Type B pancreatic cell (in vitro differentiated cells): Measurements from ENCODE around the gene MTMR2. TPM values are rescaled to one million over a fixed set of nuclear protein-coding genes. Genes with fewer than 3 reads are reported as not detected.
"Not testable (repeated sequence)": the region's sequence is repeated elsewhere in the genome, so short reads cannot be mapped to it uniquely, and the experiment has no call there.

ENCODE experiments used
- DNase-seq: peaks from one replicate; pipeline ENCODE4 v3.0.0; 2021; ENCODE audit warnings: mixed read lengths; ENCODE audit not compliant: unreplicated experiment; ENCODE audit errors: extremely low spot score
- H3K27ac Mint-ChIP-seq: 2 replicates; pipeline ENCODE4 v1.8.0; 2021; ENCODE audit warnings: mild to moderate bottlenecking, mixed read lengths
- H3K27me3 Mint-ChIP-seq: 2 replicates; pipeline ENCODE4 v1.8.0; 2021; ENCODE audit warnings: mixed read lengths
- H3K36me3 Mint-ChIP-seq: 2 replicates; pipeline ENCODE4 v1.8.0; 2021; ENCODE audit warnings: mixed read lengths
- H3K4me1 Mint-ChIP-seq: one replicate; pipeline ENCODE4 v1.8.0; 2021; ENCODE audit warnings: mixed read lengths; ENCODE audit not compliant: unreplicated experiment
- H3K4me3 Mint-ChIP-seq: 2 replicates; pipeline ENCODE4 v1.8.0; 2021; ENCODE audit warnings: mild to moderate bottlenecking, mixed read lengths
- H3K9me3 Mint-ChIP-seq: 2 replicates; pipeline ENCODE4 v1.8.0; 2021; ENCODE audit warnings: mixed read lengths
- total RNA-seq: library from RNA; stranded (reverse); gene quantifications from 2 replicates; pipeline ENCODE4 v1.2.1, GENCODE V29; 2021; ENCODE audit warnings: low replicate concordance
- TF ChIP-seq, protein P1 (sequence below): fragments of 200-600 bp; sonication (generic); conservative IDR thresholded peaks from 2 replicates; pipeline ENCODE4 v1.5.0; 2021; ENCODE audit warnings: antibody characterized with exemption, mild to moderate bottlenecking

Gene MTMR2
- total RNA-seq, 1 donor from 2014 or later: 38.9 TPM

DNA sequence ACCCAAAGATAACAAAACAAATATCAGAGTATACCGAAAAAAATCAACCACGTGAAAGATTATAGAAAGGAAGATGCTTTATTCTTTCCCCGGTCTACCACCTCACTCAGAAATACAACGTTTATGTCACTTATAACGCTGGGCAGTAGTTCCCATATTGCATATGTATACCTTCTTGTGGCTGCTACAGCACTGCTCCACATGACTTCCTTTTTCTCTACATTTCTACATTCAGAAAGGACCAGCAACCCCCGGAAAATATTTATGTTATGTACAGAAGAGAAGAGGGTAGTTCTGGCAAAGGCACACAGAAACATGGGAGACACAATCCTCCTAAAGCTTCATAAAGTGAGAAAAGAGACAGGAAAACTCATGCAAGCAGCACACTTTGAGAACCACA lies 56.8 kb downstream of the MTMR2 start:
- Mint-ChIP-seq H3K9me3 (no peaks in the 10 kb centered on the region), H3K4me1 (no peaks in the 10 kb centered on the region), H3K27ac (no peak overlapping the region), H3K36me3 (peaks cover 26% of the 10 kb centered on the region), H3K4me3 (no peak overlapping the region), H3K27me3 (no peaks in the 10 kb centered on the region)
- TF ChIP-seq, protein P1, sequence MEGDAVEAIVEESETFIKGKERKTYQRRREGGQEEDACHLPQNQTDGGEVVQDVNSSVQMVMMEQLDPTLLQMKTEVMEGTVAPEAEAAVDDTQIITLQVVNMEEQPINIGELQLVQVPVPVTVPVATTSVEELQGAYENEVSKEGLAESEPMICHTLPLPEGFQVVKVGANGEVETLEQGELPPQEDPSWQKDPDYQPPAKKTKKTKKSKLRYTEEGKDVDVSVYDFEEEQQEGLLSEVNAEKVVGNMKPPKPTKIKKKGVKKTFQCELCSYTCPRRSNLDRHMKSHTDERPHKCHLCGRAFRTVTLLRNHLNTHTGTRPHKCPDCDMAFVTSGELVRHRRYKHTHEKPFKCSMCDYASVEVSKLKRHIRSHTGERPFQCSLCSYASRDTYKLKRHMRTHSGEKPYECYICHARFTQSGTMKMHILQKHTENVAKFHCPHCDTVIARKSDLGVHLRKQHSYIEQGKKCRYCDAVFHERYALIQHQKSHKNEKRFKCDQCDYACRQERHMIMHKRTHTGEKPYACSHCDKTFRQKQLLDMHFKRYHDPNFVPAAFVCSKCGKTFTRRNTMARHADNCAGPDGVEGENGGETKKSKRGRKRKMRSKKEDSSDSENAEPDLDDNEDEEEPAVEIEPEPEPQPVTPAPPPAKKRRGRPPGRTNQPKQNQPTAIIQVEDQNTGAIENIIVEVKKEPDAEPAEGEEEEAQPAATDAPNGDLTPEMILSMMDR: no peak
- DNase-seq: no peak

DNA sequence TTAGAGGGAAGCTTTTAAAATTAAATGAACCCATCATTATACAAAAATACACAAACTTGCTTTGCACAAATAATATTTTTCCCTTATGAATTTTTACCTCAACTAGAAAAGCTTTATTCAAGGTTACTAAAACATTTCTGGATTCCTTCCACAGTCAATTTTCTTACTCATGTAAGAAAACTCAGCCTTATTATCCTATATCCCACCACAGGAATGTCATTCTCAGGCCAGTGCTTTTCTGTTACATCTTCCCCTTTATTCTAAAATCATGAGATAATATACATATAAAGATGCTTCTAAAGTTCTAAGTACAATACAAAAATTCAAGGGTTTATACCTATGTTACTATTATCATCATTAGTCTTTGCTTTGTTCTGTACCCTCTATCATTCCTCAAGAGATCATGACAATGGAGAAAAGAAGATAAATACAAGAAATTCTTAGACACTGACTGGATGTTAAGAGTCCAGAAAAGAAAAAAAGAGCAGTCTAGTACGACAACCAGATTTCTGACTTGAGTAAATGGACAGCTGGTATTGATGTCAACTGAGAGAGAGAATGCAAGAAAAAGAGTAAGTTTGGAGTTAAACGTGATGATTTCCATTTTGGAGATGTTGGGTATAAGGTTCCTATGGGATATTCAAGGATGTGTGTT lies 60.3 kb downstream of the MTMR2 start:
- no peak for DNase-seq
- no peak overlapping the region for H3K4me3 Mint-ChIP-seq
- H3K36me3 Mint-ChIP-seq: peaks cover 32% of the 10 kb centered on the region
- TF ChIP-seq, protein P1: no peak
- H3K27me3 Mint-ChIP-seq: no peaks in the 10 kb centered on the region
- H3K4me1 Mint-ChIP-seq: no peaks in the 10 kb centered on the region
- H3K9me3 Mint-ChIP-seq: no peaks in the 10 kb centered on the region
- no peak overlapping the region for H3K27ac Mint-ChIP-seq

DNA sequence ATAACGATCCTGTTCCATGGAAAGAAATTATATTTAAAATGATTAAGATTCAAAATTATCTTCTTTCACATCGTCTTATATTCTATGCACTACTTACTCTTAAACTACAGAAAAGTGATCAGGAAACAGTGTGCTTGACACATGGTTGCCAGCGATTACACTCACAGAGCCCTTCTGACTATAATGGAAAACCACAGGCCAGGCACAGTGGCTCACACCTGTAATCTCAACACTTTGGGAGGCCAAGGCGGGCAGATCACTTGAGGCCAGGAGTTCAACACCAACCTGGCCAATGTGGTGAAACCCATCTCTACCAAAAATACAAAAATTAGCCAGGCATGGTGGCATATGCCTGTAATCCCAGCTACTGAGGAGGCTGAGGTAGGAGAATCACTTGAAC lies 63.9 kb downstream of the MTMR2 start:
- H3K4me3 Mint-ChIP-seq, H3K27ac Mint-ChIP-seq, H3K4me1 Mint-ChIP-seq, H3K27me3 Mint-ChIP-seq, H3K9me3 Mint-ChIP-seq, DNase-seq: not testable (repeated sequence)
- peaks cover 30% of the 10 kb centered on the region for H3K36me3 Mint-ChIP-seq

DNA sequence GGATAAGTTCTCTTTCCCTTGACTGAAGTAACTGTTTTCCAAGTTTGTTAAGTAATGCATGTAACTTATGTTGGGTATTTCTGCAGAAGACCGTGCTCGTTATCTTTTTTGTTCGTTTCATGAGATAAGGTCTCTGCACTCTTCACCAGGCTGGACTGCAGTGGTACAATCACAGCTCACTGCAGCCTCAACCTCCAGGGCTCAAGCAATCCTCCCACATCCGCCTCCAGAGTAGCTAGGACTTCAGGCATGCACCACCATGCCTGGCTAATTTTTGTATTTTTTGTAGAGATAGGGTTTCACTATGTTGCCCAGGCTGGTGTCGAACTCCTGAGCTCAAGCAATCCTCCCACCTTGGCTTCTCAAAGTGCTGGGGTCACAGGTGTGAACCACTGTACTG lies 69.5 kb downstream of the MTMR2 start:
- not testable (repeated sequence) for H3K9me3 Mint-ChIP-seq, H3K4me3 Mint-ChIP-seq, H3K27ac Mint-ChIP-seq, H3K4me1 Mint-ChIP-seq, H3K27me3 Mint-ChIP-seq, DNase-seq
- H3K36me3 Mint-ChIP-seq: peaks cover 24% of the 10 kb centered on the region

DNA sequence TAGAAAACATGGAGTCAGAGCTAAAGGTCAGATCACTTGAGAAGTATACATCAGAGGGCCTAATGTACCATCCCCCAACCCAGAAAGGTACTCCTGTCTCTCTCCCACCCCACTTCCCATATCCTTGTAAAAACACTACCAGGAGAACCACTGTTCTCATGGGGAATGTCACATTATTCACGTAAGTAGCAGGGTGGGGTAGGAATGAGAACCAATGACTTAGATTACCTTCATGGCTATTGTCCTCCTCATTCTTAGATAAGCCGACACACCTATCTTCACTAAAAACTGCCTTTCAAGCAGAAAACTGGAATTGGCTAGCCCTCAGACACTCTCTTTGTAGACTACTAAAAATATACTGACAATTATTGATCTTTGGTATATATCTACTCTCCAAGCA lies 70.0 kb downstream of the MTMR2 start:
- H3K36me3 Mint-ChIP-seq: peaks cover 20% of the 10 kb centered on the region
- DNase-seq: no peak
- no peak overlapping the region for H3K27ac Mint-ChIP-seq
- no peaks in the 10 kb centered on the region for H3K9me3 Mint-ChIP-seq
- peaks cover 5% of the 10 kb centered on the region for H3K4me1 Mint-ChIP-seq
- no peak overlapping the region for H3K4me3 Mint-ChIP-seq
- H3K27me3 Mint-ChIP-seq: no peaks in the 10 kb centered on the region
- TF ChIP-seq, protein P1: no peak

DNA sequence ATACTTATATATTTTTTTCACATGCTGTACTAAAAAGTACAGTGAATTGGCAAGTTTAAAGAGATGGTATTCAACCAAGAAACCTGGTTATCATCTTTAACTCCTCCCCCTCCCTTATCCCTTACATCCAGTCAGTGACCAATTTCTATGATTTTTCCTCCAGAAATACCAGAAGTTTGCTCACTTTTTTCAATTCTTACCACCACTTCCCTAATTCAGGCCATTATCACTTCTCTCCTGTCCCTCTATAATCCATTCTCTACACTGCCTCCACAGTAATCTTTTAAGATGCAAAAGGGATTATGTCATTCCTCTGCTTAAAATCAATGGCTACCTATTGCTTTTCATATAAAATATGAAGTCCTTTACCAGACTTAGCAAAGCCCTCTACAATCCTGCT lies 70.8 kb downstream of the MTMR2 start:
- peaks cover 20% of the 10 kb centered on the region for H3K36me3 Mint-ChIP-seq
- no peak overlapping the region for H3K27ac Mint-ChIP-seq
- TF ChIP-seq, protein P1: no peak
- no peaks in the 10 kb centered on the region for H3K9me3 Mint-ChIP-seq
- no peaks in the 10 kb centered on the region for H3K27me3 Mint-ChIP-seq
- no peak for DNase-seq
- no peak overlapping the region for H3K4me3 Mint-ChIP-seq
- H3K4me1 Mint-ChIP-seq: peaks cover 5% of the 10 kb centered on the region

DNA sequence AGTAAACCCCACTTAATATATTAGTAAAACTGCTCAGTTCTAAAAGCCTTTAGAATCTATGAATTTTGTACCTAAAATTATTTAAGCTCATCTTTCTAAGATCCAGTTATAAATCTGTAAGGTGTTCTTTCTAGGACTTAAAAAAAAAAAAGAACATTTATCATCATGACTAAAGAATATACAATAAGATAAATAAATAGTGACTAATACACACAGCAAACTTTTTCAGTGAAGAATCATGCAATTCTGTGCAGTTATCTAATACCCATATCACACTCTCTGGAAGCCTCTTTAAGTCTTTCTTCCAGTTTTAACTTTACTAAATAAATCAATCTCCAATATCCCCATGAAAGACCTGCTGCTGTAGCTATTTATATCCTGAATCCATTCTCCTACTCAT lies 73.8 kb downstream of the MTMR2 start:
- Mint-ChIP-seq H3K4me3 (no peak overlapping the region), H3K4me1 (peaks cover 5% of the 10 kb centered on the region), H3K9me3 (no peaks in the 10 kb centered on the region), H3K27me3 (no peaks in the 10 kb centered on the region), H3K36me3 (peaks cover 16% of the 10 kb centered on the region), H3K27ac (no peak overlapping the region)
- TF ChIP-seq, protein P1: no peak
- no peak for DNase-seq
